CD14-positive monocyte (primary cell): Measurements from ENCODE around the gene C4orf36. TPM values are rescaled to one million over a fixed set of nuclear protein-coding genes. Genes with fewer than 3 reads are reported as not detected.

Source experiments
- DNase-seq, 3 donors: peaks; one replicate each; pipeline ENCODE4 v3.0.0-alpha.2; 2011 to 2022
- H2AFZ ChIP-seq: 2 replicates; pipeline ENCODE4 v1.6.0; 2012; ENCODE audit warnings: mild to moderate bottlenecking, low read depth, low read length, inconsistent platforms; ENCODE audit not compliant: insufficient read depth, poor library complexity, severe bottlenecking
- H3K27ac ChIP-seq, 2 donors: 1 replicate in 1 of 2; 2 replicates in 1 of 2; pipeline ENCODE4 v1.5.1; 2012 to 2013; ENCODE audit warnings: low read length in 2 of 2, control low read depth in 1 of 2, inconsistent platforms in 1 of 2, low read depth in 1 of 2, mild to moderate bottlenecking in 1 of 2
- H3K27me3 ChIP-seq, 2 donors: one replicate each; pipeline versions ENCODE4 v1.6.0 to v1.6.1; 2011 to 2013; ENCODE audit warnings: low read length in 2 of 2; ENCODE audit not compliant: control insufficient read depth in 2 of 2, insufficient read depth in 2 of 2
- H3K36me3 ChIP-seq, 2 donors: replicated peaks in 1 of 2; 1 replicate in 1 of 2; 2 replicates in 1 of 2; pipeline versions ENCODE4 v1.5.1 to v1.6.1; 2012 to 2013; ENCODE audit warnings: low read length in 2 of 2, control low read depth in 1 of 2, inconsistent platforms in 1 of 2, mild to moderate bottlenecking in 1 of 2; ENCODE audit not compliant: insufficient read depth in 2 of 2, control insufficient read depth in 1 of 2
- H3K4me1 ChIP-seq, 2 donors: 1 replicate in 1 of 2; 2 replicates in 1 of 2; pipeline versions ENCODE4 v1.5.1 to v1.6.1; 2012 to 2013; ENCODE audit warnings: low read length in 2 of 2, control low read depth in 1 of 2, inconsistent platforms in 1 of 2, mild to moderate bottlenecking in 1 of 2, moderate library complexity in 1 of 2; ENCODE audit not compliant: insufficient read depth in 2 of 2, control insufficient read depth in 1 of 2
- H3K4me2 ChIP-seq: replicated peaks from 2 replicates; pipeline ENCODE3; 2012; ENCODE audit warnings: low read length, moderate library complexity, mild to moderate bottlenecking; ENCODE audit not compliant: poor library complexity, severe bottlenecking; ENCODE audit errors: extremely low read depth
- H3K4me3 ChIP-seq, 3 experiments: fragments of 200-600 bp in 1 of 3; sonication (generic) in 1 of 3; replicated peaks in 1 of 3; 1 replicate in 2 of 3; 2 replicates in 1 of 3; pipeline ENCODE4 v1.5.1; 2011 to 2013; ENCODE audit warnings: low read length in 3 of 3, mild to moderate bottlenecking in 3 of 3, control low read depth in 2 of 3, low read depth in 2 of 3, inconsistent platforms in 1 of 3, moderate library complexity in 1 of 3
- H3K79me2 ChIP-seq: 2 replicates; pipeline ENCODE4 v1.6.0; 2012; ENCODE audit warnings: mild to moderate bottlenecking, control low read depth, inconsistent platforms, low read length, moderate library complexity; ENCODE audit not compliant: insufficient read depth
- H3K9ac ChIP-seq: 2 replicates; pipeline ENCODE4 v1.6.0; 2017; ENCODE audit warnings: low read length, mild to moderate bottlenecking; ENCODE audit not compliant: insufficient read depth, poor library complexity, severe bottlenecking
- H3K9me3 ChIP-seq, 2 donors: replicated peaks in 1 of 2; 1 replicate in 1 of 2; 2 replicates in 1 of 2; pipeline versions ENCODE4 v1.5.1 to v1.6.1; 2012 to 2013; ENCODE audit warnings: low read length in 2 of 2, control low read depth in 1 of 2; ENCODE audit not compliant: control insufficient read depth in 1 of 2, insufficient read depth in 1 of 2
- H4K20me1 ChIP-seq: 2 replicates; pipeline ENCODE4 v1.6.0; 2012; ENCODE audit warnings: mild to moderate bottlenecking, low read length, control low read depth, moderate library complexity; ENCODE audit not compliant: insufficient read depth
- H3K27ac Mint-ChIP-seq, 7 donors: one replicate each; pipeline ENCODE4 v1.8.0; 2020; ENCODE audit warnings: mild to moderate bottlenecking in 7 of 7, mixed read lengths in 7 of 7, moderate library complexity in 6 of 7, inconsistent platforms in 2 of 7
- H3K27me3 Mint-ChIP-seq, 3 donors: one replicate each; pipeline ENCODE4 v1.8.0; 2021 to 2022; ENCODE audit warnings: low read depth in 3 of 3, mild to moderate bottlenecking in 3 of 3, mixed read lengths in 3 of 3, moderate library complexity in 3 of 3, inconsistent platforms in 1 of 3
- H3K36me3 Mint-ChIP-seq, 2 donors: one replicate each; pipeline ENCODE4 v1.8.0; 2020; ENCODE audit warnings: mixed read lengths in 2 of 2, inconsistent platforms in 1 of 2, mild to moderate bottlenecking in 1 of 2
- H3K4me1 Mint-ChIP-seq: one replicate; pipeline ENCODE4 v1.8.0; 2020; ENCODE audit warnings: mild to moderate bottlenecking, mixed read lengths
- H3K4me3 Mint-ChIP-seq, 2 donors: one replicate each; pipeline ENCODE4 v1.8.0; 2020; ENCODE audit warnings: mild to moderate bottlenecking in 2 of 2, mixed read lengths in 2 of 2, moderate library complexity in 1 of 2
- H3K9me3 Mint-ChIP-seq, 7 donors: one replicate each; pipeline ENCODE4 v1.8.0; 2020 to 2022; ENCODE audit warnings: mixed read lengths in 7 of 7, mild to moderate bottlenecking in 6 of 7, moderate library complexity in 6 of 7, inconsistent platforms in 2 of 7
- WGBS: methylation state at CpG from one replicate; pipeline ENCODE4 v1.1.5; 2013; ENCODE audit warnings: missing lambda C conversion rate; ENCODE audit not compliant: insufficient coverage; 5-methylcytosine and 5-hydroxymethylcytosine counted together
- intact Hi-C, 2 donors: fragments of 100-400 bp; cut with micrococcal nuclease; formaldehyde crosslinking; loops; one replicate each; pipeline versions ENCODE4 v1.15.0 to v1.15.1; 2023
- polyA plus RNA-seq, 3 donors: library from polyadenylated mRNA; depleted of rRNA in 1 of 3; unstranded in 2 of 3; stranded (reverse) in 1 of 3; fragments of 300-500 nt in 2 of 3; fragments of >200 nt in 1 of 3; fragmentation: Illumina TruSeq in 2 of 3; gene quantifications; 1 replicate in 2 of 3; 2 replicates in 1 of 3; pipeline ENCODE4 v1.2.3, GENCODE V29; 2012 to 2021
- TF ChIP-seq, protein P1 (sequence below): fragments of 200-600 bp; IDR thresholded peaks from one replicate; pipeline ENCODE4 v1.8.0; 2022; ENCODE audit warnings: antibody characterized with exemption, mild to moderate bottlenecking

Gene C4orf36
- polyA plus RNA-seq, 3 donors, result 0.14 TPM; not detected in 2

- Histone ChIP-seq H3K4me1 (peaks cover 32 to 49% of the 10 kb centered on the region in 2 donors), H4K20me1 (no peaks in the 10 kb centered on the region), H3K4me2 (no peak overlapping the region), H3K27me3 (no peaks in the 10 kb centered on the region), H3K36me3 (no peaks in the 10 kb centered on the region), H3K4me3 (no peak overlapping the region), H3K79me2 (no peaks in the 10 kb centered on the region), H3K9me3 (no peaks in the 10 kb centered on the region), H2AFZ (no peak overlapping the region), H3K9ac (no peak overlapping the region), H3K27ac (no peak overlapping the region)
- intact Hi-C loops, result loop anchor here in 1 of 2 donors (10.0 kb wide), 1 partner anchor 307 kb away; the partner anchor contains the start of gene KLHL8
- TF ChIP-seq, protein P1, sequence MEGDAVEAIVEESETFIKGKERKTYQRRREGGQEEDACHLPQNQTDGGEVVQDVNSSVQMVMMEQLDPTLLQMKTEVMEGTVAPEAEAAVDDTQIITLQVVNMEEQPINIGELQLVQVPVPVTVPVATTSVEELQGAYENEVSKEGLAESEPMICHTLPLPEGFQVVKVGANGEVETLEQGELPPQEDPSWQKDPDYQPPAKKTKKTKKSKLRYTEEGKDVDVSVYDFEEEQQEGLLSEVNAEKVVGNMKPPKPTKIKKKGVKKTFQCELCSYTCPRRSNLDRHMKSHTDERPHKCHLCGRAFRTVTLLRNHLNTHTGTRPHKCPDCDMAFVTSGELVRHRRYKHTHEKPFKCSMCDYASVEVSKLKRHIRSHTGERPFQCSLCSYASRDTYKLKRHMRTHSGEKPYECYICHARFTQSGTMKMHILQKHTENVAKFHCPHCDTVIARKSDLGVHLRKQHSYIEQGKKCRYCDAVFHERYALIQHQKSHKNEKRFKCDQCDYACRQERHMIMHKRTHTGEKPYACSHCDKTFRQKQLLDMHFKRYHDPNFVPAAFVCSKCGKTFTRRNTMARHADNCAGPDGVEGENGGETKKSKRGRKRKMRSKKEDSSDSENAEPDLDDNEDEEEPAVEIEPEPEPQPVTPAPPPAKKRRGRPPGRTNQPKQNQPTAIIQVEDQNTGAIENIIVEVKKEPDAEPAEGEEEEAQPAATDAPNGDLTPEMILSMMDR, result no peak
- Mint-ChIP-seq H3K27ac (peak overlapping the region in 2 of 7 donors; percentile 18 to 76), H3K4me1 (peaks cover 50% of the 10 kb centered on the region), H3K4me3 (no peak overlapping the region), H3K36me3 (peaks cover 0 to 10% of the 10 kb centered on the region in 2 donors), H3K27me3 (no peaks in the 10 kb centered on the region), H3K9me3 (peaks cover 0 to 7% (median 0%) of the 10 kb centered on the region in 7 donors)
- DNase-seq, result peak in 1 of 3 donors; percentile 28
- WGBS, result 100% methylated on average over 2 of the region's 4 CpGs
Observed at GRCh38 chr4:86917212-86918039, 25.2 kb upstream of the C4orf36 start.

DNA sequence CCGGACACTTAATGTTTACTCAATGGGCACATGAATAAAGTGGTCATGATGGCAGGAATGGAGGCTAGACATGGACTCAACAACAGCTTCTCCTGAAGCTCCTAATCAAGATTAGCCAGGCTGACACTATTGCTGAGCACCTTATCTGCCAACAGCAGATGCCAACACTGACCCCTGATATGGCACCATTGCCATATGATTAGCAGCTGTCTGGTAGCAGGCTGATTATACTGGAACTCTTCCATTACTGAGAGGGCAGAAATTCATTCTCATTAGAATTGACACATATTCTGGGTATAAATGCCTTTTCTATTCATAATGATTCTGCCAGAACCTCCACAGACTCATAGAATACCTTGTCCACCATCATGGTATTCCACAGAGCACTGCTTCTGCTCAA lies 24.2 kb upstream of the C4orf36 start:
- Histone ChIP-seq H3K9ac (no peak overlapping the region), H3K27ac (no peak overlapping the region), H3K4me1 (peaks cover 29 to 42% of the 10 kb centered on the region in 2 donors), H3K4me3 (no peak overlapping the region), H3K79me2 (no peaks in the 10 kb centered on the region), H2AFZ (no peak overlapping the region), H3K4me2 (no peak overlapping the region), H3K9me3 (no peaks in the 10 kb centered on the region), H4K20me1 (no peaks in the 10 kb centered on the region), H3K36me3 (no peaks in the 10 kb centered on the region), H3K27me3 (no peaks in the 10 kb centered on the region)
- no peak for DNase-seq
- no peaks in the 10 kb centered on the region for H3K27me3 Mint-ChIP-seq
- no CpG with 5 or more reads among the region's 1 CpG for WGBS
- H3K9me3 Mint-ChIP-seq, result peaks cover 0 to 7% (median 0%) of the 10 kb centered on the region in 7 donors
- H3K4me3 Mint-ChIP-seq, result no peak overlapping the region
- TF ChIP-seq, protein P1, result no peak
- no peak overlapping the region for H3K27ac Mint-ChIP-seq
- intact Hi-C loops, result loop anchor here in 1 of 2 donors (10.0 kb wide), 1 partner anchor 308 kb away; the partner anchor contains the start of gene KLHL8
- peaks cover 0 to 10% of the 10 kb centered on the region in 2 donors for H3K36me3 Mint-ChIP-seq
- peaks cover 44% of the 10 kb centered on the region for H3K4me1 Mint-ChIP-seq
